ENCODE results near the gene ENTPD7.

The ENTPD7 gene

DNA sequence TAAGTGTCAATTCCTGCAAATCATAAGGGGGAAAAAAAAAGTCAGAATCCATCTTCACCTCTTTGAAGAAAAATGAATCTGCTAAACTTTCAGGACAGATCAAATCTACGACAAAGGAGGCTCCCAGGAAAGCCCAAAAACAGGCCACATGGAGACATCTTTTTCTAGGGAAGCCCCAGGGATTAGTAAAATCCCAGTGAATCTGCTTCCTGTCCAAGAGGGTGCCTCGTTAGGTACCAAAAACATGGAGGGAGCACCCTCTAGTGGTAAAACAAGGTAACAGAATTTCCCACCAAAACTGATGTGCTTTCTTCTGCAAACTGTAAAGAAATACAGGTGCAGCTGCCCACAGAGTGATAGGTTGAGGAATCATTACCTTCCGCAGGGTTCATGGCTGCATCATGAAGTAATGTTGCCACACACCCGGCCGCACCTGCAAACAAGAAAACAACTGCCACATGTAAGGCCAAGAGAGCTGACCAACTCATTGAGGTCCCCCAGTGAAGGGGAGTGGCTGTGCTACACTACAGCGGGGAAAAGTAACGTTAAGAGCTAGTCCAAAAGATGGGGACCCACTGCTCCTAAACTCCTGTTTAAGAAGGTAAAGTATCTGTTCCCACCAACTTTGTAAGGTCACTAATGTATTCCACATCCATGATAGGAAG is 47.0 kb upstream of the ENTPD7 start:
- Histone ChIP-seq H3K4me2 (ENCODE audit: low read depth, low read length) (no peak overlapping the region), H3K9ac (ENCODE audit: low read length) (no peak overlapping the region), H3K27me3 (replicated peaks; ENCODE audit: insufficient read depth, low read length) (no peaks in the 10 kb centered on the region), H2AFZ (ENCODE audit: low read length) (no peak overlapping the region), H3F3A (ENCODE audit: insufficient read depth, low read length) (0 out of 2 replicates have a peak, but pooled peaks cover 11% of the 10 kb centered on the region), H4K20me1 (ENCODE audit: insufficient read depth, low read length) (0 out of 2 replicates have a peak, but pooled peaks cover 3% of the 10 kb centered on the region), H3K4me3 (ENCODE audit: low read length) (no peak overlapping the region), H3K9me3 (replicated peaks; ENCODE audit: insufficient read depth, low read length) (no peaks in the 10 kb centered on the region), H3K27ac (ENCODE audit: low read length) (no peak overlapping the region), H3K9me2 (replicated peaks; ENCODE audit: insufficient read depth, low read length) (no peaks in the 10 kb centered on the region), H3K36me3 (replicated peaks; ENCODE audit: insufficient read depth, low read length) (0 out of 2 replicates have a peak, but pooled peaks cover 7% of the 10 kb centered on the region), H3K79me2 (ENCODE audit: low read length) (peaks cover 23% of the 10 kb centered on the region), H3K4me1 (ENCODE audit: low read length) (peaks cover 5% of the 10 kb centered on the region; the same call in 1 of the 2 replicates)
- TF ChIP-seq, protein P1, sequence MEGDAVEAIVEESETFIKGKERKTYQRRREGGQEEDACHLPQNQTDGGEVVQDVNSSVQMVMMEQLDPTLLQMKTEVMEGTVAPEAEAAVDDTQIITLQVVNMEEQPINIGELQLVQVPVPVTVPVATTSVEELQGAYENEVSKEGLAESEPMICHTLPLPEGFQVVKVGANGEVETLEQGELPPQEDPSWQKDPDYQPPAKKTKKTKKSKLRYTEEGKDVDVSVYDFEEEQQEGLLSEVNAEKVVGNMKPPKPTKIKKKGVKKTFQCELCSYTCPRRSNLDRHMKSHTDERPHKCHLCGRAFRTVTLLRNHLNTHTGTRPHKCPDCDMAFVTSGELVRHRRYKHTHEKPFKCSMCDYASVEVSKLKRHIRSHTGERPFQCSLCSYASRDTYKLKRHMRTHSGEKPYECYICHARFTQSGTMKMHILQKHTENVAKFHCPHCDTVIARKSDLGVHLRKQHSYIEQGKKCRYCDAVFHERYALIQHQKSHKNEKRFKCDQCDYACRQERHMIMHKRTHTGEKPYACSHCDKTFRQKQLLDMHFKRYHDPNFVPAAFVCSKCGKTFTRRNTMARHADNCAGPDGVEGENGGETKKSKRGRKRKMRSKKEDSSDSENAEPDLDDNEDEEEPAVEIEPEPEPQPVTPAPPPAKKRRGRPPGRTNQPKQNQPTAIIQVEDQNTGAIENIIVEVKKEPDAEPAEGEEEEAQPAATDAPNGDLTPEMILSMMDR (IDR thresholded peaks at IDR 0.05; ENCODE audit: low read length) = peak; percentile 83
- no peak for TF ChIP-seq EZH2phosphoT487 (IDR thresholded peaks at IDR 0.05; ENCODE audit: low read length)
- peak; percentile 71 for DNase-seq

DNA sequence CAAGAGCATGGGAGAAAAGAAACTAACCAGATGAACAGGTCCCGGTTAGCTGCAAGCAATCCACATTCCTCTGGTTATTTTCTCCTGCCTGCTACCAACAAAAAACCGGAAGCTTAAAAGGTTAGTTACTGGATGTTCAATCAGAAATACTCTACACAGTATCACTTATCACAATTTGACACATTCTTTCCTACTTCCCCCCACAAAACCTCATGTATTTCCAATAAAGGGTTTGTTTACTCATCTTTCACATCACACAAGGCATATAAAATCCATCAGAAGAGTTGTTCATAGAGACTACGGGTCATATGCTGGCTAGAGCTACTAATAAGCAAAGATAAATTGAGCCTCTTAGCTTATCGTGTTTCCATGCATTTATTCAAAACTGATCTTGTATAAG is 43.9 kb upstream of the ENTPD7 start:
- Histone ChIP-seq H3K79me2 (ENCODE audit: low read length) (peaks cover 49% of the 10 kb centered on the region), H3K27me3 (replicated peaks; ENCODE audit: insufficient read depth, low read length) (no peaks in the 10 kb centered on the region), H3K9ac (ENCODE audit: low read length) (no peak overlapping the region), H3K9me3 (replicated peaks; ENCODE audit: insufficient read depth, low read length) (no peaks in the 10 kb centered on the region), H3K36me3 (replicated peaks; ENCODE audit: insufficient read depth, low read length) (0 out of 2 replicates have a peak, but pooled peaks cover 7% of the 10 kb centered on the region), H3K4me1 (ENCODE audit: low read length) (peaks cover 15% of the 10 kb centered on the region), H3K27ac (ENCODE audit: low read length) (no peak overlapping the region), H3K4me3 (ENCODE audit: low read length) (no peak overlapping the region), H3F3A (ENCODE audit: insufficient read depth, low read length) (peaks cover 28% of the 10 kb centered on the region), H3K9me2 (replicated peaks; ENCODE audit: insufficient read depth, low read length) (no peaks in the 10 kb centered on the region), H4K20me1 (ENCODE audit: insufficient read depth, low read length) (peaks cover 9% of the 10 kb centered on the region; the same call in 1 of the 2 replicates), H3K4me2 (ENCODE audit: low read depth, low read length) (no peak overlapping the region), H2AFZ (ENCODE audit: low read length) (no peak overlapping the region)
- DNase-seq = no peak
- TF ChIP-seq, protein P1 (IDR thresholded peaks at IDR 0.05; ENCODE audit: low read length) = no peak
- TF ChIP-seq EZH2phosphoT487 (IDR thresholded peaks at IDR 0.05; ENCODE audit: low read length) (no peak), EZH2 (optimal IDR thresholded peaks at IDR 0.05; ENCODE audit: low read depth, low read length) (no peak)

DNA sequence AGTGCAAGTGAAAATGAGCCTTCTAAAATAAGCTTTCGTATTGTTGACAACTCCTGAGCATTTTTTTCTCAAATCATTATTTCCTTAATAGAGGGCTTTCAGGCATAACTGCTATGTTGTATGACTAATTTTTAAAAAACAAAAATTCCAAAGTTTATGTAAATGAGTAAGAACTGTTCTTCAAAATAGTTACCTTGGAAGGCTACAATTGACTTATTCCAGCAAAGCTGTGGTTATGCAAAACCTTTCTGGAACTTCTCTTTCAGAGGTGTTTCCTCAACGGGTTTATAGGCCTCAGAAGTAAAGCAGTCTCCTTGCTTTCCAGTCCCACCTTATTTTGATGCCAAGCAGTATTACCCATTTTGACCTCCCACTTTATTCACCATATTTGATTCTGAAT is 41.6 kb upstream of the ENTPD7 start:
- DNase-seq = no peak
- no peaks in the 10 kb centered on the region for H3K27me3 ChIP-seq (replicated peaks; ENCODE audit: insufficient read depth, low read length)
- no peak overlapping the region for H3K27ac ChIP-seq (ENCODE audit: low read length)
- no peak overlapping the region for H2AFZ ChIP-seq (ENCODE audit: low read length)
- peak overlapping the region; percentile 67 for H3K4me2 ChIP-seq (ENCODE audit: low read depth, low read length)
- peaks cover 9% of the 10 kb centered on the region; the same call in 1 of the 2 replicates for H4K20me1 ChIP-seq (ENCODE audit: insufficient read depth, low read length)
- H3K36me3 ChIP-seq (replicated peaks; ENCODE audit: insufficient read depth, low read length) = no peaks in the 10 kb centered on the region
- H3K4me1 ChIP-seq (ENCODE audit: low read length) = peaks cover 16% of the 10 kb centered on the region
- no peak for TF ChIP-seq EZH2phosphoT487 (IDR thresholded peaks at IDR 0.05; ENCODE audit: low read length)
- TF ChIP-seq EZH2 (optimal IDR thresholded peaks at IDR 0.05; ENCODE audit: low read depth, low read length) = no peak
- TF ChIP-seq, protein P1 (IDR thresholded peaks at IDR 0.05; ENCODE audit: low read length) = no peak
- peaks cover 49% of the 10 kb centered on the region for H3K79me2 ChIP-seq (ENCODE audit: low read length)
- no peaks in the 10 kb centered on the region for H3K9me2 ChIP-seq (replicated peaks; ENCODE audit: insufficient read depth, low read length)
- H3K4me3 ChIP-seq (ENCODE audit: low read length) = no peak overlapping the region
- H3K9ac ChIP-seq (ENCODE audit: low read length) = no peak overlapping the region
- peaks cover 37% of the 10 kb centered on the region for H3F3A ChIP-seq (ENCODE audit: insufficient read depth, low read length)
- no peaks in the 10 kb centered on the region for H3K9me3 ChIP-seq (replicated peaks; ENCODE audit: insufficient read depth, low read length)
